GM23338 (cell line): Measurements from ENCODE around the gene THBS2. TPM values are rescaled to one million over a fixed set of nuclear protein-coding genes. Genes with fewer than 3 reads are reported as not detected.

ENCODE experiments used
- ATAC-seq: fragments of 200-7000 bp; cut with Tn5 transposase; 3 replicates; pipeline ENCODE4 v1.9.1; 2020
- DNase-seq: peaks from one replicate; pipeline ENCODE4 v3.0.0-alpha.2; 2015; ENCODE audit warnings: low spot score
- H2AFZ ChIP-seq: fragments of 200-600 bp; sonication (generic); 2 replicates; pipeline ENCODE4 v1.8.0; 2016; ENCODE audit warnings: antibody characterized with exemption, mild to moderate bottlenecking, moderate library complexity
- H3F3A ChIP-seq: fragments of 200-600 bp; sonication (generic); replicated peaks from 2 replicates; pipeline ENCODE4 v1.8.0; 2017; ENCODE audit warnings: antibody characterized with exemption, mixed run types, low read depth
- H3K27ac ChIP-seq: fragments of 200-600 bp; sonication (generic); 2 replicates; pipeline ENCODE4 v1.6.1; 2016; ENCODE audit warnings: low read depth
- H3K27me3 ChIP-seq: fragments of 200-600 bp; sonication (generic); 2 replicates; pipeline ENCODE4 v1.8.0; 2016; ENCODE audit warnings: mild to moderate bottlenecking, mixed run types, moderate library complexity; ENCODE audit not compliant: insufficient read depth
- H3K36me3 ChIP-seq: fragments of 200-600 bp; sonication (generic); 2 replicates; pipeline ENCODE4 v1.8.0; 2016; ENCODE audit warnings: mild to moderate bottlenecking; ENCODE audit not compliant: insufficient read depth
- H3K4me1 ChIP-seq: fragments of 200-600 bp; sonication (generic); 2 replicates; pipeline ENCODE4 v1.8.0; 2016; ENCODE audit warnings: mild to moderate bottlenecking, moderate library complexity; ENCODE audit not compliant: insufficient read depth
- H3K4me2 ChIP-seq: fragments of 200-600 bp; sonication (generic); 2 replicates; pipeline ENCODE4 v1.7.1; 2017; ENCODE audit warnings: mixed run types
- H3K4me3 ChIP-seq: fragments of 200-600 bp; sonication (generic); 2 replicates; pipeline ENCODE4 v1.6.1; 2016; ENCODE audit warnings: mixed run types
- H3K79me2 ChIP-seq: fragments of 200-600 bp; sonication (generic); replicated peaks from 2 replicates; pipeline ENCODE4 v1.8.0; 2017; ENCODE audit warnings: mild to moderate bottlenecking; ENCODE audit not compliant: insufficient read depth
- H3K9me2 ChIP-seq: fragments of 200-600 bp; sonication (generic); 2 replicates; pipeline ENCODE4 v1.8.0; 2017; ENCODE audit not compliant: insufficient read depth
- H4K20me1 ChIP-seq: fragments of 200-600 bp; sonication (generic); replicated peaks from 2 replicates; pipeline ENCODE4 v1.8.0; 2017; ENCODE audit warnings: mild to moderate bottlenecking; ENCODE audit not compliant: insufficient read depth
- H3K27ac Mint-ChIP-seq: 2 replicates; pipeline ENCODE4 v1.8.0; 2020; ENCODE audit warnings: inconsistent platforms, mild to moderate bottlenecking, moderate library complexity, mixed read lengths
- H3K27me3 Mint-ChIP-seq: 3 replicates; pipeline ENCODE4 v1.8.0; 2022; ENCODE audit warnings: low read depth, mild to moderate bottlenecking, moderate library complexity, mixed read lengths, inconsistent platforms; ENCODE audit not compliant: insufficient read depth, poor library complexity
- H3K36me3 Mint-ChIP-seq: 3 replicates; pipeline ENCODE4 v1.8.0; 2021; ENCODE audit warnings: low read depth, mild to moderate bottlenecking, inconsistent platforms, moderate library complexity, mixed read lengths
- H3K4me1 Mint-ChIP-seq: 3 replicates; pipeline ENCODE4 v1.8.0; 2020; ENCODE audit warnings: mild to moderate bottlenecking, inconsistent platforms, mixed read lengths
- H3K4me3 Mint-ChIP-seq: 3 replicates; pipeline ENCODE4 v1.8.0; 2021; ENCODE audit warnings: moderate library complexity, mild to moderate bottlenecking, inconsistent platforms, mixed read lengths
- H3K9me3 Mint-ChIP-seq: 3 replicates; pipeline ENCODE4 v1.8.0; 2020; ENCODE audit warnings: moderate library complexity, mild to moderate bottlenecking, inconsistent platforms, mixed read lengths
- CREB1 ChIP-seq: fragments of 250-450 bp; sonication (Bioruptor Pico); IDR thresholded peaks from 2 replicates; pipeline ENCODE4 v1.5.0; 2020; ENCODE audit warnings: low read depth, mild to moderate bottlenecking, moderate library complexity
- EZH2 ChIP-seq: fragments of 200-600 bp; sonication (generic); IDR thresholded peaks from one replicate; pipeline ENCODE4 v1.8.0; 2017; ENCODE audit warnings: antibody characterized with exemption, mild to moderate bottlenecking, low read depth; ENCODE audit not compliant: unreplicated experiment
- JUNB ChIP-seq: IDR thresholded peaks from one replicate; pipeline ENCODE4 v1.6.1; 2016; ENCODE audit warnings: antibody characterized with exemption; ENCODE audit not compliant: unreplicated experiment
- NANOG ChIP-seq: IDR thresholded peaks from 2 replicates; pipeline ENCODE4 v1.6.1; 2016; ENCODE audit warnings: antibody characterized with exemption, borderline replicate concordance
- POLR2AphosphoS5 ChIP-seq: IDR thresholded peaks from 2 replicates; pipeline ENCODE4 v1.6.1; 2016; ENCODE audit warnings: antibody characterized with exemption, low read depth
- REST ChIP-seq: IDR thresholded peaks from one replicate; pipeline ENCODE4 v1.6.1; 2018; ENCODE audit warnings: antibody characterized with exemption; ENCODE audit not compliant: unreplicated experiment
- STAT1 ChIP-seq: IDR thresholded peaks from one replicate; pipeline ENCODE4 v1.6.1; 2016; ENCODE audit warnings: antibody characterized with exemption; ENCODE audit not compliant: unreplicated experiment
- ZNF114 ChIP-seq: fragments of 250-450 bp; sonication (Bioruptor Pico); IDR thresholded peaks from 2 replicates; pipeline ENCODE4 v1.5.0; 2020; ENCODE audit warnings: mild to moderate bottlenecking, moderate library complexity
- ZNF331 ChIP-seq: fragments of 250-450 bp; sonication (Bioruptor Pico); IDR thresholded peaks from 2 replicates; pipeline ENCODE4 v1.5.0; 2020; ENCODE audit warnings: low read depth, mild to moderate bottlenecking, moderate library complexity
- ZNF462 ChIP-seq: fragments of 250-450 bp; sonication (Bioruptor Pico); IDR thresholded peaks from 2 replicates; pipeline ENCODE4 v1.5.0; 2020; ENCODE audit warnings: mild to moderate bottlenecking, moderate library complexity
- long read RNA-seq: library from polyadenylated mRNA; unstranded; transcript quantifications from one replicate; pipeline ENCODE4 v2.0.0, GENCODE V29; 2020; ENCODE audit not compliant: unreplicated experiment
- polyA plus RNA-seq: library from polyadenylated mRNA; unstranded; fragments of >200 nt; fragmentation: Nextera tagmentation; extraction: Ambion mirVana; gene quantifications from 2 replicates; pipeline ENCODE4 v1.2.1, GENCODE V29; 2016
- total RNA-seq: library from RNA; depleted of rRNA; stranded (reverse); fragments of >200 nt; shearing (Covaris generic); gene quantifications from 2 replicates; pipeline ENCODE4 v1.2.3, GENCODE V29; 2014; rRNA removed
- TF ChIP-seq, protein P1 (sequence below): IDR thresholded peaks from 2 replicates; pipeline ENCODE4 v1.6.1; 2016; ENCODE audit warnings: antibody characterized with exemption
- TF ChIP-seq, protein P2 (sequence below), 2 experiments: fragments of 200-600 bp in 1 of 2; sonication (generic) in 1 of 2; conservative IDR thresholded peaks; 2 replicates each; pipeline versions ENCODE4 v1.5.1 to v1.6.1; 2016 to 2017; ENCODE audit warnings: antibody characterized with exemption in 2 of 2, low read depth in 2 of 2, mild to moderate bottlenecking in 2 of 2, moderate library complexity in 1 of 2

Gene THBS2
- total RNA-seq (40.7 and 44.7 TPM in 2 replicates), polyA plus RNA-seq (7.8 and 7.9 TPM in 2 replicates)
- long read RNA-seq, partial matches to known transcripts, result 0 of 1 reads
- long read RNA-seq, other reads (novel, unspliced or antisense), result 1 of 1 reads

DNA sequence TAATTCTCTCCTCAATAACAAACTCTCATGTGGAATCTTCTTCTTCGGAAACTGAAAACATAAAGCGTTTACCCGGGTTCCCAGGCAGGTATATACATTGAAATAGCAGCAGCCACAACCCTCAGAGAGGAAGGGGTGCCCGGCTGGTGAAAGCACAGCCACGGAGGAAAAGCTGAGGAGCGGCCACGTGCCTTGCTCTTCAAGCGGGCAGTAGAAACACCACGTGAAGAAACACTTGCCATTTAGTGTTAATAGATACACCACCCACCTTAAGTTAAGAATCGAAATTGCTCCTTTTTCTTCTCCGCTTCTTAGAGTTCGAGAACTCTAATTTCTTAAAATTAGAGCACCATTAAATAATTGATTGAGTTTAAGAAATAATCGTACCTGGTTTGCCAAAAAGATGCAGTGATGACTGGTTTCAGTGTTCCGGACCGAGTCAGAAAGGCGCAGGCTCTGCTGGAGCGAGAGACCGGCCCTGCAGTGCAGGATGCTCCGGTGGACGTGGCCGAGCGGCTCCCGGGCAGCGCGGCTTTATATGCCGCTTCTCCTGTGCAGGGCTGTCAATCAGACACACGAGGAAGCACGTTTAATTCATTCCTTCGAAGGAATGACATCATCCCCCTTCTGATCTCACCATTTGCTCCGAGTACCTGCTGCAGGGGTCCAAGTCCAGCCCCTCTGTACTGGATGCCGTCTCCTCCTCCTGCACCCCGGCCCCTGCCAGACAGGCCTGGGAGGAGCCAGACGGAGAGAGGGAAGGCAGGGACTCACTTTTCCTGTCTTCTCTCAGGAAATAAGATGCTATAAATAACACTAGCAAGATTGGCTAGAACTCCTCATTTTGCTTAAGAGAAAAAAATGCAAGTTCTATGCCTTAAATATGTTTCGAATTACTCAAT, at the start of gene THBS2:
Gene THBS2 (minus strand): TSS at position 510 of the 902 bp plus-strand sequence. CDS start 3,062 bp downstream, outside the sequence.
- H3K36me3 ChIP-seq, result no peaks in the 10 kb centered on the region
- peak within 1 kb of the TSS; percentile 68; the same call in 1 of the 2 replicates for H2AFZ ChIP-seq
- Mint-ChIP-seq H3K27ac (peak within 1 kb of the TSS; percentile 74; the same call in 1 of the 2 replicates), H3K9me3 (peaks cover 15% of the 10 kb centered on the region; the same call in 2 of the 3 replicates), H3K36me3 (peaks cover 19% of the 10 kb centered on the region), H3K27me3 (peaks cover 22% of the 10 kb centered on the region), H3K4me3 (peak within 1 kb of the TSS; percentile 75), H3K4me1 (peaks cover 55% of the 10 kb centered on the region)
- H3K4me3 ChIP-seq, result peak within 1 kb of the TSS; percentile 54
- H3K27ac ChIP-seq, result no peak within 1 kb of the TSS
- H3K4me1 ChIP-seq, result peaks cover 40% of the 10 kb centered on the region
- ATAC-seq (peak; percentile 34), DNase-seq (peak; percentile 56)
- H3K27me3 ChIP-seq, result peaks cover 15% of the 10 kb centered on the region; the same call in 1 of the 2 replicates
- 0 out of 2 replicates have a peak, but pooled peaks cover 5% of the 10 kb centered on the region for H3K9me2 ChIP-seq
- H3F3A ChIP-seq, result peaks cover 6% of the 10 kb centered on the region
- H3K4me2 ChIP-seq, result peak within 1 kb of the TSS; percentile 79
- H4K20me1 ChIP-seq, result no peaks in the 10 kb centered on the region
- peaks cover 9% of the 10 kb centered on the region for H3K79me2 ChIP-seq
- TF ChIP-seq ZNF114 (CRISPR knock-in tag) (no peak), NANOG (no peak), POLR2AphosphoS5 (no peak), JUNB (no peak), ZNF462 (CRISPR knock-in tag) (no peak), ZNF331 (no peak), EZH2 (no peak), CREB1 (CRISPR knock-in tag) (no peak; the same call in 1 of the 2 replicates), STAT1 (no peak), REST (no peak)
- TF ChIP-seq, protein P1, sequence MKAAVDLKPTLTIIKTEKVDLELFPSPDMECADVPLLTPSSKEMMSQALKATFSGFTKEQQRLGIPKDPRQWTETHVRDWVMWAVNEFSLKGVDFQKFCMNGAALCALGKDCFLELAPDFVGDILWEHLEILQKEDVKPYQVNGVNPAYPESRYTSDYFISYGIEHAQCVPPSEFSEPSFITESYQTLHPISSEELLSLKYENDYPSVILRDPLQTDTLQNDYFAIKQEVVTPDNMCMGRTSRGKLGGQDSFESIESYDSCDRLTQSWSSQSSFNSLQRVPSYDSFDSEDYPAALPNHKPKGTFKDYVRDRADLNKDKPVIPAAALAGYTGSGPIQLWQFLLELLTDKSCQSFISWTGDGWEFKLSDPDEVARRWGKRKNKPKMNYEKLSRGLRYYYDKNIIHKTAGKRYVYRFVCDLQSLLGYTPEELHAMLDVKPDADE, result no peak
- TF ChIP-seq, protein P2, sequence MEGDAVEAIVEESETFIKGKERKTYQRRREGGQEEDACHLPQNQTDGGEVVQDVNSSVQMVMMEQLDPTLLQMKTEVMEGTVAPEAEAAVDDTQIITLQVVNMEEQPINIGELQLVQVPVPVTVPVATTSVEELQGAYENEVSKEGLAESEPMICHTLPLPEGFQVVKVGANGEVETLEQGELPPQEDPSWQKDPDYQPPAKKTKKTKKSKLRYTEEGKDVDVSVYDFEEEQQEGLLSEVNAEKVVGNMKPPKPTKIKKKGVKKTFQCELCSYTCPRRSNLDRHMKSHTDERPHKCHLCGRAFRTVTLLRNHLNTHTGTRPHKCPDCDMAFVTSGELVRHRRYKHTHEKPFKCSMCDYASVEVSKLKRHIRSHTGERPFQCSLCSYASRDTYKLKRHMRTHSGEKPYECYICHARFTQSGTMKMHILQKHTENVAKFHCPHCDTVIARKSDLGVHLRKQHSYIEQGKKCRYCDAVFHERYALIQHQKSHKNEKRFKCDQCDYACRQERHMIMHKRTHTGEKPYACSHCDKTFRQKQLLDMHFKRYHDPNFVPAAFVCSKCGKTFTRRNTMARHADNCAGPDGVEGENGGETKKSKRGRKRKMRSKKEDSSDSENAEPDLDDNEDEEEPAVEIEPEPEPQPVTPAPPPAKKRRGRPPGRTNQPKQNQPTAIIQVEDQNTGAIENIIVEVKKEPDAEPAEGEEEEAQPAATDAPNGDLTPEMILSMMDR (conservative IDR thresholded peaks at IDR 0.05; ENCODE audit: low read depth in 2 of 2), result no peak
